8988T (cell line): ENCODE data around the gene POC1B.

Source experiments
- DNase-seq: peaks from one replicate; pipeline ENCODE4 v3.0.0; 2011

POC1B gene

GRCh38 chr12:89525824-89526770 is at the start of gene POC1B:
TSS of gene POC1B (minus strand) at chr12:89526047. CDS start at chr12:89525895, 152 bp downstream.
- DNase-seq: peak; percentile 65

DNA sequence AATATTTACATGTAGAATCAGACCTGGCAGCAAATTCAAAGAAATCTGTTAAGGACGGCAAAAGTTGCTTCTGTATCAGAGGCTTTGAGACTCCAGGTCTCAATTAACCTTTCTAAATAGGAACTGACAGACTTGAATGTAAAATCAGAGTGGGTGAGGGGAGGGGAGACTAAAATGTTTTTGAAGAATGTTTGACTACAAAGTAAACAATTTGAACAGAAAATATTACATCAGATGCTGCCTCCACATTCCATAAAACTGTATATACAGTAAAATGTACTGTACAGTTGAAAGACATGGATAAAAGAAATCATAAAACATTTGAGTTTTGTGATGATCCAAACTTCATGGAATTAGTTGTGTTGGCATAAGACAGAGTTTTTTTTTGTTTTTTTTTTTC is 49.5 kb upstream of the POC1B start:
- no peak for DNase-seq

- DNase-seq: no peak
Measured at GRCh38 chr12:89574736-89575208, 48.9 kb upstream of the POC1B start.

DNA sequence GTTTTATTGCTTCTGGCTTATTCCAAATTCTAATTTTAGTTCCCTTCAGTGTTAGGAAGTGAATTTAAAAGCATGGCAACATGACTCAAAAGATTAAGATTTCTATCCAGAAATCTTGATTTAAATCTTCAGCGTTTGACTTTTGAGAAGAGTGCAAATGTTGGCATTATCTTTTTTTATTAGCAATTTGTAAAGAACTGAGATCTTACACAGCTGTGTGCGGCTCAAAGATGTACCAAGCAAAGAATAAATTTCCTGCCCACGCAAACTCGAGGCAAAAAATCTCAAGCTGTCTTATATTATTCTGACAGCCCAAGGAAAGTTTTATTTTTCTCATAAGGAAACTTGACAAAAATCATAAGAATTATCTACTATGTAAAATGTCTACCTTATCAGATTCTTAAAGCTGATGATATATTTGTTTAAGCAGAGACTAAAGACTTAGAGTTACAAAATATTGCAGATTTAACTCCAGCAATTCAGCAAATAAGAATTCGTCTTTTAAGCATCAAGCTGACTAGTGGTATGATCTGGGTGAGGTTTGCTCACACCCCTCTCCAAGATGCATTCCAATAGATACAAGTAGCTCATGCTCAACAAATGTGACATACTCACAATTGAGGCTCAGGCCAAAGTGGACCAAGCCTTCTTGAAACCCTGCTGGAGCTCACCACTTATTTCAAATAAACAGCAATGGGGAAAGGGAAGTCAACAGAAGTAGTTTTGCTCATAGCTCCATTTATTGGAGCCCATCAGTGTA is 47.4 kb upstream of the POC1B start:
- no peak for DNase-seq

GRCh38 chr12:89571491-89572195 is 45.8 kb upstream of the POC1B start:
- no peak for DNase-seq

GRCh38 chr12:89568484-89568883 is 42.6 kb upstream of the POC1B start:
- DNase-seq: no peak

DNA sequence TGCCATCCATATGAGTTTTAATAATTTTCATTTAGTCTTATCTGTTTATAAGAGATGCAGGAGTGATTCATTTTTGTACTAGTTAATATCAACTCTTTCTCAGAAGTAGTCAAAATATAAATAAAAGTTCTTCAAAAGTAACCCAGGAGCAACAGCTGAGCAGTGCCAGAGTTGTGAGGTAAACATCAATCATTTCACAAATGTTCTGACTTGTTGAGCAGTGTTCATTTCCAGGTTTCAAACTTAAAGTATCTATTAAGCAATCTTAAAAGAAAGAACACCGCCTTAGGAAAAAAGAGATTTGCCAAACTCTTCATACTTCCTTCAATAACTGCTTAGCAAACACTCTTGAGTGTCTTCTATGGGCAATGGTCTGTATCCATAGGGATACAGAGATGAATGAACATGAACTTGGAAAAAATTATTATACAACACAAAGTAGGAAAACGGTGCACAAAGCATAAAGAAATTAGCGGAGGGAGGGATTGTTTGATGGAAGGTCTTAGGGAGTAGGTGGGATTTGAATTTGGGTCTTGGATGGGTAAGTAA is 41.9 kb upstream of the POC1B start:
- no peak for DNase-seq

GRCh38 chr12:89566615-89567014 is 40.8 kb upstream of the POC1B start:
- no peak for DNase-seq

DNA sequence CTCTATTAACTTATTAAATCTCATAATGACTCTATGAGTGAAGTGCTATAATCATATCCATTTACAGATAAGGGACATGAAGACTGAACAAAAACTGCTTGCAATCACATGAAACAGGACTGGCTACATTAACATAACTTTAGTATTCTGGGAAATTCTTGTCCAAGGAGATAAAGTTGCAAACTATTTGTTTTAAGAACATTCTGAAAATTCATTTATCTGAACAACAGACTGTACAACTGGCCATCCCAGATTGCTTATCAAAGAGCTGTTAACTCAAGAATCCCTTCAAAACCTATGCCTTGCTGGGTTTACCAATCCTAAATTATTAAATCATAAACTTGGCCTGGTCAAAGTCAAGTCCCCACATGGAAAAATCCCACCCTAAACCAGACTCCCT is 39.2 kb upstream of the POC1B start:
- DNase-seq: no peak

GRCh38 chr12:89559753-89560152 is 33.9 kb upstream of the POC1B start:
- no peak for DNase-seq

- no peak for DNase-seq
Measured at GRCh38 chr12:89556976-89557375, 31.1 kb upstream of the POC1B start.

GRCh38 chr12:89552376-89552775 is 26.5 kb upstream of the POC1B start:
- no peak for DNase-seq

DNA sequence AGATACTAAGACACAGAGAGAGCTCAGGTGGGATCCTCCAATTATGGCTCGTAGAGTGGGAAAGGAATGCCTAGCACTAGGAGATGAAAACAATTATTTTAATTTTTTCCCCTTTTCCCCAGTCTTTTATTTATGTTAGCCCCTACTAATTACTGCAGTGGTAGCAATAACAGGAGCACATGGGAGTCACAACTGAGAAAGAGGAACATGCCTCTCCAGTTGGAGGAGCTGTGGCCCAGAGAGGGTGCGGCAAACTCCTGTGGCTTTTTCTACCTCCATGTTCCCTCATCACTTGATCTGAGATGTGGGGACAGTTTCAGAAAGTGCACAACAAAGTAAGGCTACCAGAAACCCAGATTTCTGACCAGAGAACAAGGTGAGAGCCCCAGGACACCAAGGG is 25.9 kb upstream of the POC1B start:
- no peak for DNase-seq

- no peak for DNase-seq
Measured at GRCh38 chr12:89547101-89547500, 21.3 kb upstream of the POC1B start.

- no peak for DNase-seq
Measured at GRCh38 chr12:89546151-89546550, 20.3 kb upstream of the POC1B start.

DNA sequence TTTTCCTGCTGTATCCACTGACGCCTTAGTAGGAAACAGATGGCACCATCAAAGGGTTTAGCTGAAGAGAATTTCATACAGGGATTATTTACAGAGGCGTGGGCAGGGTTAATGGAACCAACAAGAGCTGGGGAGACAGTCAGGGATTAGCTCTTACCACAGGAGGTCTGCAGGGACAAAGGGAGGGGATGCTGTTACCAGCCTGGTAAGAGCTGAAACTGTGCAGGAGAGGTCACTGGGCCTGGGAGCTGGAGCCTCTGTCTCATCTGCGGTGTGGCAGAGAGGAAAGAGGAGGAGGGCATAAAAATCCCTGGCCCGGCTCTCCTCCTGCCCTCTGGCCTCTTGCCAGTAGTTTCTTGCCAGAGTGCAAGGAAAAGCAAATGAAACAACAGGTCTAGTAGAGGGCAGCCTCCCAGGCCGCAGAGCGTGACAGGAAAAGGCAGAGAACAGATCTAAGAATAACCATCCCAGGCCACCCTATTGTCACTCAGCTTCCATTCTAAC is 18.9 kb upstream of the POC1B start:
- no peak for DNase-seq

- DNase-seq: no peak
Measured at GRCh38 chr12:89544022-89544421, 18.2 kb upstream of the POC1B start.

- no peak for DNase-seq
Measured at GRCh38 chr12:89542912-89543592, 17.2 kb upstream of the POC1B start.

DNA sequence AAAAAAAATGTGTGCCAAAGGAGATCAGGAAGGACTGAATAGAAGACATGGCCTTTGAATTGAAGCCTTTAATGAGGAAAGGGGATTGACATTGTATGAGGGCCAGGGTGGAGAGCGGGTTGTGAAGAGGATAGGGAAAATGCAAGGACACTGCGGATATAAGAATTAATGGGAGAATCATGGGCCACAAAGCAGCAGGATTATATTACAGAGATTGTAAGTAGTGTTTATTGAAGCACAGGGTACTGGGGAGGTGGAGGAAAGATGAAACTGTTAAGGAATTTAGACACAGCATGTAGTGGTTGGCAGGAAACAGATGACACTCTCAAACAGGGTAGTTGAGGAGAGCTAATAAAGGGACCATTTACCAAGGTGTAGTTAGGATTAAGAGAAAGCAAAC is 16.4 kb upstream of the POC1B start:
- no peak for DNase-seq

- no peak for DNase-seq
Measured at GRCh38 chr12:89540586-89540985, 14.7 kb upstream of the POC1B start.

DNA sequence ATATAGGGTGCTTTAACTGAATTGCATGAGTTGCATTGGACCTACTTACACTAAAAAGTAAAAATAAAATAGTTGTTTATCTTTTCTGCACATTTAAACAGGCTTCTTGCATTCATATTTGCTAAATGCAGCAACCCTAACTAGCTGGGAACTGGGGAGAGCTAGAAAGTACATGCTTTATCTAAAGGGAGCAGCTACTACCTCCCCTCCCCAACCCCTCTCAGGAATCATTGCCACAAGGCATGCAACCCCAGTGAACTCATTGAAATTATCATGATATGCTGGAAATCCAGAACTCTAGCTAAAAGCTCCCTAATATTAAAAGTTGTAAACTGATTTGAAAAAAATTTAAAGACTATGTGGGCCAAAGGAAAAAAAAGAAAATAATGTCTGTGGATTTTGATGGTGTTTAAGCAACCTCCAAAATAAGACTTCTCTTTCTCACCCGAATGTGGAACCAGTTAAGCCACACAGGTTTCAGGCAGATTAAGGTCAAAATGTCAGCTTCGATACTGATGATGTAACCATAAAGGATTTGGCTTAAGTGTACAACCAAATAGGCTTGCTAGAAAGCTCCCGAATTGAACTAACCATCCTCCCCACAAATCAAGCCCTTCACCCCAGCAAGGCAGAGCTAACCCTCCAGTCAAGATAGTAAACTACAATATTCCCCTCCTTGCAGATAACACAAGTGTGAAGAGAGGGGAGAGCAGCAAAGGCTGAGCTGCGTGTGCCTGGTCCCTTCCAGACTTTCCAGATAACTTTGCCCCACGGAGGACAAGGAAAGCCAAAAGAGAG is 13.8 kb upstream of the POC1B start:
- DNase-seq: no peak
